Measurements from ENCODE around the gene ANOS1.

DNA sequence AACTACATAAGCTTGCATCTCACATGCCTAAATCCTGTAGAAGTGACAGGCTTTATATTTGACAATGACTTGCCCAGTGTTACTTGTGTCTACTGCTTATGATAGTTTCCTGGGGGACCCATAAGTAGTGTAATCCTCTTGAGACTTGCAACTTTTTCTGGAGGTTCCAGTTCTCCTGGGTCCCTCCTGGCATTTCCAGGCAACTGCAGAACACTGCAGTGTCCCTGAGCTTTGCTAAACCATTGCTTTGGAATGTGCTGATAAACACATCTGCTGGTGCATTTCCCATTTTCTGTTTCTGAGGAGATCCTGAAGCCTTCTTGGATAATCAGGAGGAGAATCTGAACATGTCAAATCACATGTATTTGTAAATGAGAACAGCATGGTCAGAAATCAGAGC, 82.0 kb downstream of the ANOS1 start:
- TF ChIP-seq POLR2A (IDR thresholded peaks at IDR 0.05) (no peak), CTCF (IDR thresholded peaks at IDR 0.05 in 4 of 5, conservative IDR thresholded peaks at IDR 0.05 in 1 of 5) (no peak)
